Measurements from ENCODE around the gene PTPN20.

- TF ChIP-seq POLR2A (IDR thresholded peaks at IDR 0.05) (no peak), POLR2AphosphoS5 (IDR thresholded peaks at IDR 0.05; ENCODE audit: insufficient read depth in 1 of 2, low read depth in 1 of 2) (no peak)
- TF ChIP-seq, protein P1, sequence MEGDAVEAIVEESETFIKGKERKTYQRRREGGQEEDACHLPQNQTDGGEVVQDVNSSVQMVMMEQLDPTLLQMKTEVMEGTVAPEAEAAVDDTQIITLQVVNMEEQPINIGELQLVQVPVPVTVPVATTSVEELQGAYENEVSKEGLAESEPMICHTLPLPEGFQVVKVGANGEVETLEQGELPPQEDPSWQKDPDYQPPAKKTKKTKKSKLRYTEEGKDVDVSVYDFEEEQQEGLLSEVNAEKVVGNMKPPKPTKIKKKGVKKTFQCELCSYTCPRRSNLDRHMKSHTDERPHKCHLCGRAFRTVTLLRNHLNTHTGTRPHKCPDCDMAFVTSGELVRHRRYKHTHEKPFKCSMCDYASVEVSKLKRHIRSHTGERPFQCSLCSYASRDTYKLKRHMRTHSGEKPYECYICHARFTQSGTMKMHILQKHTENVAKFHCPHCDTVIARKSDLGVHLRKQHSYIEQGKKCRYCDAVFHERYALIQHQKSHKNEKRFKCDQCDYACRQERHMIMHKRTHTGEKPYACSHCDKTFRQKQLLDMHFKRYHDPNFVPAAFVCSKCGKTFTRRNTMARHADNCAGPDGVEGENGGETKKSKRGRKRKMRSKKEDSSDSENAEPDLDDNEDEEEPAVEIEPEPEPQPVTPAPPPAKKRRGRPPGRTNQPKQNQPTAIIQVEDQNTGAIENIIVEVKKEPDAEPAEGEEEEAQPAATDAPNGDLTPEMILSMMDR (IDR thresholded peaks at IDR 0.05) = no peak
Measured at GRCh38 chr10:47023237-47024045, 112.2 kb downstream of the PTPN20 start.
